K562 (cell line): Measurements from ENCODE around the gene C1orf216. TPM values are rescaled to one million over a fixed set of nuclear protein-coding genes. Genes with fewer than 3 reads are reported as not detected.

ENCODE experiments used
- BRD9 ChIP-seq: fragments of 450-650 bp; IDR thresholded peaks from 2 replicates; pipeline ENCODE4 v1.6.1; 2018; ENCODE audit warnings: low read depth; ENCODE audit not compliant: partially characterized antibody
- CBX1 ChIP-seq: sonication (generic); IDR thresholded peaks from 2 replicates; pipeline ENCODE4 v1.6.1; 2016; ENCODE audit warnings: antibody characterized with exemption, low read depth, mild to moderate bottlenecking
- E2F3 ChIP-seq: fragments of 250-450 bp; sonication (Bioruptor Pico); IDR thresholded peaks from 2 replicates; pipeline ENCODE4 v1.4.0; 2020; ENCODE audit warnings: mild to moderate bottlenecking
- EP400 ChIP-seq: fragments of 450-650 bp; IDR thresholded peaks from 2 replicates; pipeline ENCODE4 v1.6.1; 2017; ENCODE audit warnings: antibody characterized with exemption, mild to moderate bottlenecking, moderate library complexity
- FOXK1 ChIP-seq: sonication (generic); formaldehyde crosslinking; IDR thresholded peaks from 2 replicates; pipeline ENCODE4 v1.8.0; 2022; ENCODE audit warnings: missing genetic modification reagents, mild to moderate bottlenecking, borderline replicate concordance
- HEY1 ChIP-seq: fragments of 250-450 bp; sonication (Bioruptor Pico); IDR thresholded peaks from 2 replicates; pipeline ENCODE4 v1.5.0; 2020; ENCODE audit warnings: mild to moderate bottlenecking, moderate library complexity, borderline replicate concordance
- HMGN3 ChIP-seq: IDR thresholded peaks from 2 replicates; pipeline ENCODE4 v1.6.1; 2011; ENCODE audit warnings: borderline replicate concordance, low read depth, mild to moderate bottlenecking, mixed read lengths, low read length; ENCODE audit not compliant: insufficient read length; ENCODE audit errors: extremely low read depth
- KDM2B ChIP-seq: fragments of 250-450 bp; sonication (Bioruptor Pico); IDR thresholded peaks from 2 replicates; pipeline ENCODE4 v1.8.0; 2021; ENCODE audit warnings: mild to moderate bottlenecking, moderate library complexity
- LARP7 ChIP-seq: fragments of 450-650 bp; IDR thresholded peaks from 2 replicates; pipeline ENCODE4 v1.6.1; 2016
- MAX ChIP-seq: sonication (generic); formaldehyde crosslinking; IDR thresholded peaks from 2 replicates; pipeline ENCODE4 v1.9.0; 2022; ENCODE audit warnings: mild to moderate bottlenecking, missing genetic modification reagents
- MBD2 ChIP-seq: sonication (generic); IDR thresholded peaks from 2 replicates; pipeline ENCODE4 v1.6.1; 2016; ENCODE audit warnings: low read depth, borderline replicate concordance
- MTA3 ChIP-seq: fragments of 450-650 bp; formaldehyde crosslinking; IDR thresholded peaks from 2 replicates; pipeline ENCODE4 v1.6.1; 2017; ENCODE audit warnings: mild to moderate bottlenecking, borderline replicate concordance
- MXD1 ChIP-seq: fragments of 250-450 bp; sonication (Bioruptor Pico); IDR thresholded peaks from 2 replicates; pipeline ENCODE4 v1.8.0; 2021; ENCODE audit warnings: borderline replicate concordance, mild to moderate bottlenecking, moderate library complexity; ENCODE audit not compliant: poor library complexity, severe bottlenecking
- NR2C1 ChIP-seq, 2 experiments: fragments of 450-650 bp; IDR thresholded peaks; 2 replicates each; pipeline ENCODE4 v1.6.1; 2017; ENCODE audit warnings: mild to moderate bottlenecking in 2 of 2, antibody characterized with exemption in 1 of 2, inconsistent platforms in 1 of 2, missing compliant biosample characterization in 1 of 2, missing genetic modification characterization in 1 of 2
- POLR2A ChIP-seq: fragments of 450-650 bp; conservative IDR thresholded peaks from 2 replicates; pipeline ENCODE4 v1.6.1; 2016
- POLR2H ChIP-seq: IDR thresholded peaks from 2 replicates; pipeline ENCODE4 v1.6.1; 2016; ENCODE audit warnings: missing genetic modification characterization, low read depth, mild to moderate bottlenecking, control low read depth, missing compliant biosample characterization, moderate library complexity
- PTBP1 ChIP-seq: fragments of 200-400 bp; formaldehyde crosslinking; IDR thresholded peaks from 2 replicates; pipeline ENCODE4 v1.6.1; 2017; ENCODE audit warnings: low read depth, low read length
- SMAD4 ChIP-seq: fragments of 250-450 bp; sonication (Bioruptor Pico); conservative IDR thresholded peaks from 2 replicates; pipeline ENCODE4 v1.8.0; 2021; ENCODE audit warnings: inconsistent platforms, mild to moderate bottlenecking, moderate library complexity
- SMARCE1 ChIP-seq: fragments of 450-650 bp; IDR thresholded peaks from 2 replicates; pipeline ENCODE4 v1.7.1; 2016; ENCODE audit warnings: mild to moderate bottlenecking
- TAF7 ChIP-seq: fragments of 450-650 bp; IDR thresholded peaks from 2 replicates; pipeline ENCODE4 v1.6.1; 2016; ENCODE audit warnings: missing genetic modification characterization, missing compliant biosample characterization
- THRA ChIP-seq: fragments of 450-650 bp; IDR thresholded peaks from 2 replicates; pipeline ENCODE4 v1.6.1; 2017; ENCODE audit warnings: mild to moderate bottlenecking, moderate library complexity
- USF2 ChIP-seq: sonication (generic); formaldehyde crosslinking; IDR thresholded peaks from 2 replicates; pipeline ENCODE4 v1.5.0; 2020; ENCODE audit warnings: missing genetic modification reagents
- ZNF121 ChIP-seq: sonication (generic); formaldehyde crosslinking; conservative IDR thresholded peaks from 2 replicates; pipeline ENCODE4 v1.8.0; 2022; ENCODE audit warnings: missing genetic modification reagents
- ZNF24 ChIP-seq: fragments of 450-650 bp; IDR thresholded peaks from 2 replicates; pipeline ENCODE4 v1.6.1; 2016
- ZNF324 ChIP-seq: fragments of 250-450 bp; sonication (Bioruptor Pico); IDR thresholded peaks from 2 replicates; pipeline ENCODE4 v1.4.0; 2020; ENCODE audit warnings: mild to moderate bottlenecking
- ZNF431 ChIP-seq: sonication (generic); formaldehyde crosslinking; IDR thresholded peaks from 2 replicates; pipeline ENCODE4 v1.8.0; 2022; ENCODE audit warnings: mild to moderate bottlenecking, missing genetic modification reagents
- polyA plus RNA-seq, 8 experiments: library from polyadenylated mRNA; depleted of rRNA in 4 of 8; stranded (reverse) in 5 of 8; unstranded in 3 of 8; fragments of >200 nt; fragmentation: Nextera tagmentation in 2 of 8; fragmentation: Illumina TruSeq in 1 of 8; extraction: Ambion mirVana in 2 of 8; extraction: Trizol in 1 of 8; gene quantifications; 2 replicates each; pipeline versions ENCODE4 v1.2.1 to v1.2.3, GENCODE V29; 2011 to 2014; ENCODE audit warnings: inconsistent platforms in 1 of 8, missing spikeins in 1 of 8
- total RNA-seq, 7 experiments: library from RNA; depleted of rRNA in 6 of 7; stranded (reverse); fragments of >200 nt in 6 of 7; fragmentation: Illumina TruSeq in 2 of 7; extraction: Trizol in 2 of 7; gene quantifications; 2 replicates each; pipeline versions ENCODE4 v1.2.1 to v1.2.3, GENCODE V29; 2011 to 2021; ENCODE audit warnings: low replicate concordance in 1 of 7

C1orf216 gene
- total and polyA plus RNA-seq, 9 of the 15 experiments (the other 6 are each of a cell fraction or from before 2014, with no cell fraction given): 3.4 to 25.1 (median 15.0) TPM

GRCh38 chr1:35718492-35719336 is at the start of gene C1orf216 (continued):
- TF ChIP-seq TAF7 (tag): peak; percentile 34; the same call in 1 of the 2 replicates
- TF ChIP-seq ZNF24: 0 out of 2 replicates have a peak, but pooled peaks have one; percentile 9
- TF ChIP-seq HEY1 (CRISPR knock-in tag): no peak
- peak; percentile 71 for TF ChIP-seq BRD9
- TF ChIP-seq MAX (CRISPR knock-in tag): peak; percentile 93
- peak; percentile 52; the same call in 1 of the 2 replicates for TF ChIP-seq MTA3
- TF ChIP-seq POLR2A: peak; percentile 82
- peak; percentile 86 for TF ChIP-seq EP400
- TF ChIP-seq LARP7: no peak
- TF ChIP-seq USF2 (CRISPR knock-in tag): peak; percentile 76
- TF ChIP-seq PTBP1: peak; percentile 39; the same call in 1 of the 2 replicates
- TF ChIP-seq MXD1: peak; percentile 40
- TF ChIP-seq FOXK1: no peak; the same call in 1 of the 2 replicates
- no peak for TF ChIP-seq THRA
- TF ChIP-seq ZNF431 (CRISPR knock-in tag): peak; percentile 59; the same call in 1 of the 2 replicates
- TF ChIP-seq HMGN3: peak; percentile 76
- TF ChIP-seq SMAD4 (CRISPR knock-in tag): peak; percentile 79; the same call in 1 of the 2 replicates
- no peak for TF ChIP-seq ZNF121 (CRISPR knock-in tag)
- no peak for TF ChIP-seq ZNF324 (CRISPR knock-in tag)
- peak; percentile 28 for TF ChIP-seq POLR2H
- peak; percentile 67; the same call in 1 of the 2 replicates for TF ChIP-seq KDM2B (CRISPR knock-in tag)
- 0 out of 2 replicates have a peak, but pooled peaks have one; percentile 32 for TF ChIP-seq MBD2
- TF ChIP-seq NR2C1 (IDR thresholded peaks at IDR 0.05): no peak
- TF ChIP-seq NR2C1 (tag; IDR thresholded peaks at IDR 0.05): peak; percentile 62; the same call in 1 of the 2 replicates
- TF ChIP-seq CBX1: peak; percentile 76
- peak; percentile 87 for TF ChIP-seq E2F3 (CRISPR knock-in tag)
- TF ChIP-seq SMARCE1: peak; percentile 55; the same call in 1 of the 2 replicates
